Liver (tissue), 9 donors: ENCODE results near the gene DEAF1. TPM values are rescaled to one million over a fixed set of nuclear protein-coding genes. Genes with fewer than 3 reads are reported as not detected.

Experiments used
- DNase-seq: peaks from one replicate; pipeline ENCODE4 v3.0.0-alpha.2; 2017; ENCODE audit warnings: low spot score
- H3K27ac ChIP-seq, 2 donors: one replicate each; pipeline ENCODE4 v1.7.0; 2013; ENCODE audit warnings: inconsistent platforms in 2 of 2, low read length in 2 of 2, control low read depth in 1 of 2, low read depth in 1 of 2, mild to moderate bottlenecking in 1 of 2
- H3K27me3 ChIP-seq, 4 donors: one replicate each; pipeline versions ENCODE4 v1.6.1 to v1.7.0; 2013; ENCODE audit warnings: low read length in 3 of 4, inconsistent platforms in 1 of 4, mild to moderate bottlenecking in 1 of 4, moderate library complexity in 1 of 4; ENCODE audit not compliant: control insufficient read depth in 4 of 4, insufficient read depth in 4 of 4
- H3K36me3 ChIP-seq, 4 donors: one replicate each; pipeline versions ENCODE4 v1.6.1 to v1.7.0; 2013; ENCODE audit warnings: low read length in 3 of 4, mild to moderate bottlenecking in 3 of 4, low read depth in 1 of 4, moderate library complexity in 1 of 4; ENCODE audit not compliant: control insufficient read depth in 4 of 4, insufficient read depth in 3 of 4
- H3K4me1 ChIP-seq, 4 donors: one replicate each; pipeline versions ENCODE4 v1.6.1 to v1.7.0; 2013; ENCODE audit warnings: low read length in 3 of 4, mild to moderate bottlenecking in 3 of 4, moderate library complexity in 1 of 4; ENCODE audit not compliant: control insufficient read depth in 4 of 4, insufficient read depth in 4 of 4
- H3K4me3 ChIP-seq, 3 donors: one replicate each; pipeline versions ENCODE4 v1.6.1 to v1.7.0; 2013; ENCODE audit warnings: low read length in 3 of 3, control low read depth in 1 of 3, low read depth in 1 of 3, mild to moderate bottlenecking in 1 of 3
- H3K9ac ChIP-seq, 2 donors: one replicate each; pipeline ENCODE4 v1.7.0; 2013; ENCODE audit warnings: low read length in 2 of 2, mild to moderate bottlenecking in 2 of 2, moderate library complexity in 2 of 2, control low read depth in 1 of 2, low read depth in 1 of 2
- H3K9me3 ChIP-seq, 4 donors: one replicate each; pipeline versions ENCODE4 v1.6.1 to v1.7.0; 2013; ENCODE audit warnings: low read length in 3 of 4; ENCODE audit not compliant: control insufficient read depth in 4 of 4
- ATF3 ChIP-seq: IDR thresholded peaks from 2 replicates; pipeline ENCODE4 v1.6.1; 2016; ENCODE audit warnings: antibody characterized with exemption
- CTCF ChIP-seq: fragments of 150-350 bp; IDR thresholded peaks from 2 replicates; pipeline ENCODE4 v1.5.1; 2017; ENCODE audit warnings: improper control_type of control experiment, low read depth, low read length; ENCODE audit not compliant: missing input control
- EGR1 ChIP-seq, 2 donors: IDR thresholded peaks; 2 replicates each; pipeline ENCODE4 v1.6.1; 2016 to 2018; ENCODE audit warnings: antibody characterized with exemption in 2 of 2, low read depth in 2 of 2
- FOXA1 ChIP-seq: IDR thresholded peaks from 2 replicates; pipeline ENCODE4 v1.6.1; 2016; ENCODE audit warnings: antibody characterized with exemption
- FOXA2 ChIP-seq: IDR thresholded peaks from 2 replicates; pipeline ENCODE4 v1.6.1; 2016; ENCODE audit warnings: antibody characterized with exemption
- GABPA ChIP-seq, 2 donors: IDR thresholded peaks in 1 of 2; conservative IDR thresholded peaks in 1 of 2; 2 replicates each; pipeline ENCODE4 v1.6.1; 2016; ENCODE audit warnings: antibody characterized with exemption in 2 of 2, mild to moderate bottlenecking in 1 of 2, moderate library complexity in 1 of 2
- HNF4A ChIP-seq, 2 donors: conservative IDR thresholded peaks; 2 replicates each; pipeline ENCODE4 v1.6.1; 2016; ENCODE audit warnings: antibody characterized with exemption in 2 of 2, mild to moderate bottlenecking in 2 of 2
- HNF4G ChIP-seq: IDR thresholded peaks from 2 replicates; pipeline ENCODE4 v1.6.1; 2016; ENCODE audit warnings: antibody characterized with exemption
- JUND ChIP-seq, 2 donors: IDR thresholded peaks; 2 replicates each; pipeline ENCODE4 v1.6.1; 2016; ENCODE audit warnings: antibody characterized with exemption in 2 of 2
- MAX ChIP-seq: IDR thresholded peaks from 2 replicates; pipeline ENCODE4 v1.6.1; 2016; ENCODE audit warnings: antibody characterized with exemption
- NR2F2 ChIP-seq: IDR thresholded peaks from 2 replicates; pipeline ENCODE4 v1.6.1; 2016; ENCODE audit warnings: antibody characterized with exemption
- RAD21 ChIP-seq, 2 donors: IDR thresholded peaks; 2 replicates each; pipeline ENCODE4 v1.6.1; 2016; ENCODE audit warnings: antibody characterized with exemption in 2 of 2, mild to moderate bottlenecking in 2 of 2
- REST ChIP-seq: IDR thresholded peaks from 2 replicates; pipeline ENCODE4 v1.6.1; 2016; ENCODE audit warnings: antibody characterized with exemption, mild to moderate bottlenecking
- RXRA ChIP-seq, 2 donors: IDR thresholded peaks; 2 replicates each; pipeline ENCODE4 v1.6.1; 2017 to 2018; ENCODE audit warnings: antibody characterized with exemption in 2 of 2, mild to moderate bottlenecking in 1 of 2
- SP1 ChIP-seq: IDR thresholded peaks from 2 replicates; pipeline ENCODE4 v1.6.1; 2018; ENCODE audit warnings: antibody characterized with exemption, mild to moderate bottlenecking
- TAF1 ChIP-seq: conservative IDR thresholded peaks from 2 replicates; pipeline ENCODE4 v1.6.1; 2016; ENCODE audit warnings: antibody characterized with exemption, mild to moderate bottlenecking
- YY1 ChIP-seq: IDR thresholded peaks from 2 replicates; pipeline ENCODE4 v1.6.1; 2016; ENCODE audit warnings: antibody characterized with exemption, mild to moderate bottlenecking
- ZBTB33 ChIP-seq: IDR thresholded peaks from 2 replicates; pipeline ENCODE4 v1.6.1; 2016; ENCODE audit warnings: antibody characterized with exemption
- WGBS: extraction: QIAGEN DNeasy Blood & Tissue Kit; methylation state at CpG from one replicate; pipeline ENCODE4 v1.1.7; 2013; 5-methylcytosine and 5-hydroxymethylcytosine counted together
- polyA plus RNA-seq, 2 donors: library from polyadenylated mRNA; stranded (reverse) in 1 of 2; unstranded in 1 of 2; fragments of 200-250 nt in 1 of 2; fragments of >200 nt in 1 of 2; fragmentation: Nextera tagmentation in 1 of 2; extraction: Ambion mirVana in 1 of 2; gene quantifications; one replicate each; pipeline versions ENCODE4 v1.2.1 to v1.2.3, GENCODE V29; 2013 to 2015
- total RNA-seq, 2 donors: library from RNA; depleted of rRNA; stranded (reverse); fragments of >200 nt; gene quantifications; one replicate each; pipeline ENCODE4 v1.2.3, GENCODE V29; 2014
- donor health status: healthy.
- donor health status: healthy.
- donor health status: healthy.
- donor health status: healthy.
- donor health status: healthy.

DEAF1 gene
- total and polyA plus RNA-seq, 4 donors, result 7.0 to 11.4 (median 10.1) TPM

- DNase-seq, result peak; percentile 30
- H3K4me3 ChIP-seq, result peak overlapping the region; percentile 24 to 89 (median 79)
- peak overlapping the region; percentile 84 to 96 for H3K27ac ChIP-seq
- H3K4me1 ChIP-seq, result peaks cover 29 to 74% (median 55%) of the 10 kb centered on the region in 4 donors
- H3K36me3 ChIP-seq, result peaks cover 0 to 2% (median 0%) of the 10 kb centered on the region in 4 donors
- TF ChIP-seq ZBTB33, result no peak
- WGBS, result 44% methylated on average over 16 of the region's 16 CpGs
- no peak overlapping the region for H3K9ac ChIP-seq
- H3K27me3 ChIP-seq, result no peaks in the 10 kb centered on the region
- no peaks in the 10 kb centered on the region for H3K9me3 ChIP-seq
These were observed 12.9 kb upstream of the DEAF1 start for GRCh38 chr11:707817-708420.

- TF ChIP-seq HNF4A (conservative IDR thresholded peaks at IDR 0.05), result peak; percentile 98 to 99
- no peak for TF ChIP-seq FOXA1
- peak; percentile 94 to 97 for TF ChIP-seq RXRA (IDR thresholded peaks at IDR 0.05)
- TF ChIP-seq CTCF, result peak; percentile 32
- TF ChIP-seq SP1, result peak; percentile 94
- no peak for TF ChIP-seq FOXA2
- TF ChIP-seq RAD21 (IDR thresholded peaks at IDR 0.05), result peak in 1 of 2 donors; percentile 25
- TF ChIP-seq HNF4G, result peak; percentile 99
- peak; percentile 37 to 60 for TF ChIP-seq JUND (IDR thresholded peaks at IDR 0.05)
- peak; percentile 58 for TF ChIP-seq YY1
- TF ChIP-seq MAX, result peak; percentile 73
- TF ChIP-seq REST, result peak; percentile 32
- TF ChIP-seq GABPA (IDR thresholded peaks at IDR 0.05 in 1 of 2, conservative IDR thresholded peaks at IDR 0.05 in 1 of 2), result no peak
- TF ChIP-seq ATF3, result peak; percentile 54
- TF ChIP-seq NR2F2, result peak; percentile 84
- peak; percentile 48 to 74 for TF ChIP-seq EGR1 (IDR thresholded peaks at IDR 0.05; ENCODE audit: low read depth in 2 of 2)
- peak; percentile 24 for TF ChIP-seq ZBTB33
- no peak for TF ChIP-seq TAF1
- peaks cover 26 to 74% (median 55%) of the 10 kb centered on the region in 4 donors for H3K4me1 ChIP-seq
- peaks cover 0 to 2% (median 0%) of the 10 kb centered on the region in 4 donors for H3K36me3 ChIP-seq
- WGBS, result 17% methylated on average over 30 of the region's 30 CpGs
- no peaks in the 10 kb centered on the region for H3K27me3 ChIP-seq
- peak overlapping the region in 1 of 2 donors; percentile 63 for H3K9ac ChIP-seq
- H3K27ac ChIP-seq, result peak overlapping the region; percentile 84 to 96
- H3K9me3 ChIP-seq, result no peaks in the 10 kb centered on the region
- DNase-seq, result peak; percentile 67
- peak overlapping the region; percentile 34 to 89 (median 79) for H3K4me3 ChIP-seq
These were observed 12.2 kb upstream of the DEAF1 start for GRCh38 chr11:706957-707816.
